DMS53 (cell line): ENCODE results near the gene SLC16A13.

Experiments
- DNase-seq: peaks from one replicate; lab custom pipeline; 2025; lab: John Stamatoyannopoulos, UW

SLC16A13 gene

GRCh38 chr17:7011942-7012254 is 23.9 kb upstream of the SLC16A13 start:
- DNase-seq, result no peak

GRCh38 chr17:7014261-7014994 is 21.4 kb upstream of the SLC16A13 start:
- peak; percentile 100 for DNase-seq

- peak; percentile 77 for DNase-seq
Measured at GRCh38 chr17:7014995-7015958, 20.5 kb upstream of the SLC16A13 start.

GRCh38 chr17:7016418-7016817 is 19.4 kb upstream of the SLC16A13 start:
- no peak for DNase-seq

GRCh38 chr17:7016886-7017826 is 18.7 kb upstream of the SLC16A13 start:
- DNase-seq, result no peak

GRCh38 chr17:7017827-7018200 is 18.0 kb upstream of the SLC16A13 start:
- DNase-seq, result no peak

GRCh38 chr17:7018331-7018964 is 17.4 kb upstream of the SLC16A13 start:
- DNase-seq, result no peak

GRCh38 chr17:7019367-7019766 is 16.4 kb upstream of the SLC16A13 start:
- DNase-seq, result no peak

- peak; percentile 84 for DNase-seq
Measured at GRCh38 chr17:7019839-7020519, 15.8 kb upstream of the SLC16A13 start.

- peak; percentile 64 for DNase-seq
Measured at GRCh38 chr17:7020894-7021664, 14.7 kb upstream of the SLC16A13 start.

GRCh38 chr17:7021993-7022778 is 13.6 kb upstream of the SLC16A13 start:
- peak; percentile 91 for DNase-seq

- DNase-seq, result no peak
Measured at GRCh38 chr17:7022781-7023571, 12.8 kb upstream of the SLC16A13 start, which contains the start of gene BCL6B. Gene BCL6B, plus strand, starts transcription at chr17:7023050. Its CDS starts 622 bp downstream, at chr17:7023672.

GRCh38 chr17:7023576-7024401 is 12.0 kb upstream of the SLC16A13 start:
- peak; percentile 90 for DNase-seq

GRCh38 chr17:7024402-7024785 is 11.4 kb upstream of the SLC16A13 start:
- DNase-seq, result peak; percentile 30

- DNase-seq, result no peak
Measured at GRCh38 chr17:7025245-7025644, 10.6 kb upstream of the SLC16A13 start.

GRCh38 chr17:7026471-7027115 is 9.2 kb upstream of the SLC16A13 start:
- DNase-seq, result no peak

- DNase-seq, result no peak
Measured at GRCh38 chr17:7027335-7027734, 8.5 kb upstream of the SLC16A13 start.
